Activated T-helper 1 cell treated with Interleukin-2 at 50 U/mL for 16 hours (primary cell): ENCODE data around the gene SV2C.
"Not testable (repeated sequence)": the region's sequence is repeated elsewhere in the genome, so short reads cannot be mapped to it uniquely, and the experiment has no call there.

Experiments used
- DNase-seq: peaks from one replicate; pipeline ENCODE4 v3.0.0-alpha.2; 2020; ENCODE audit warnings: low read depth

The SV2C gene

GRCh38 chr5:76257225-76257833 is 174.1 kb downstream of the SV2C start:
- DNase-seq: no peak

- DNase-seq: no peak
These were observed 174.7 kb downstream of the SV2C start for GRCh38 chr5:76257897-76258296.

- no peak for DNase-seq
These were observed 181.5 kb downstream of the SV2C start for GRCh38 chr5:76264681-76265080.

GRCh38 chr5:76269259-76269931 is 186.2 kb downstream of the SV2C start:
- DNase-seq: no peak

GRCh38 chr5:76269932-76270610 is 186.9 kb downstream of the SV2C start:
- DNase-seq: no peak

GRCh38 chr5:76271836-76272235 is 188.7 kb downstream of the SV2C start:
- no peak for DNase-seq

- DNase-seq: no peak
These were observed 190.2 kb downstream of the SV2C start for GRCh38 chr5:76273206-76273885.

GRCh38 chr5:76274571-76274970 is 191.4 kb downstream of the SV2C start:
- DNase-seq: no peak

GRCh38 chr5:76277736-76278135 is 194.6 kb downstream of the SV2C start:
- DNase-seq: no peak

- DNase-seq: no peak
These were observed 195.1 kb downstream of the SV2C start for GRCh38 chr5:76278261-76278789.

GRCh38 chr5:76280494-76280893 is 197.3 kb downstream of the SV2C start:
- DNase-seq: no peak

- no peak for DNase-seq
These were observed 200.5 kb downstream of the SV2C start for GRCh38 chr5:76283670-76284069.

GRCh38 chr5:76289692-76290091 is 206.5 kb downstream of the SV2C start:
- no peak for DNase-seq

GRCh38 chr5:76290321-76290757 is 207.2 kb downstream of the SV2C start:
- DNase-seq: no peak

GRCh38 chr5:76291305-76292077 is 208.3 kb downstream of the SV2C start:
- no peak for DNase-seq

GRCh38 chr5:76292620-76293322 is 209.6 kb downstream of the SV2C start:
- no peak for DNase-seq

GRCh38 chr5:76294573-76294972 is 211.4 kb downstream of the SV2C start:
- DNase-seq: no peak

- no peak for DNase-seq
These were observed 215.7 kb downstream of the SV2C start for GRCh38 chr5:76298852-76299251.

GRCh38 chr5:76299592-76299991 is 216.4 kb downstream of the SV2C start:
- no peak for DNase-seq

GRCh38 chr5:76301932-76302331 is 218.7 kb downstream of the SV2C start:
- DNase-seq: not testable (repeated sequence)

- DNase-seq: not testable (repeated sequence)
These were observed 219.5 kb downstream of the SV2C start for GRCh38 chr5:76302661-76303060.
